ENCODE measurements around the gene RPSA.
"Not testable (repeated sequence)": the region's sequence is repeated elsewhere in the genome, so short reads cannot be mapped to it uniquely, and the experiment has no call there.

Gene RPSA

DNA sequence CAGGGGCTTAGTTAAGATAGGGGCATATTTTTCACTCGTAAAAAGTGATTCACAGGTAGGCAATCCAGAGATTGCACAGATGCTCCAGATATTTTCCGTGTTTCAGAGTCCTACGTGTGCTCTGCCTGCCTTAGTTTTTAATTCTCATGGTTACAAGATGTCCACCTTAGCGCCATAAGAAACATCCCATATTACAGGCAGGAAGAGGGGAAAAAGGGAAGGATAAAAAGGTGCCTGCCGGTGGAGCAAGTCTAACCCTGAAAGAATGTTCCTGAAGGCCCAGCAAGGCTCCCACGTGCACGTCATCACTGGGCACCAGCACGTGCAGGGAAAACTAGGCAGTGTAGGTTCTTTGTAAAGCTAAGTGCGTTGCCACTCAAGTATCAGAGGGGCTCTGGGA is 50.8 kb downstream of the RPSA start:
- H3K9me3 ChIP-seq (ENCODE audit: control insufficient read depth in 2 of 2, low read length in 2 of 2), result no peaks in the 10 kb centered on the region
- no peak overlapping the region for H3K4me3 ChIP-seq (ENCODE audit: low read length in 2 of 2)
- H3K4me1 ChIP-seq (ENCODE audit: control insufficient read depth, insufficient read depth, low read length), result no peaks in the 10 kb centered on the region
- no peak overlapping the region for H3K9ac ChIP-seq (ENCODE audit: low read length in 2 of 2)
- no peaks in the 10 kb centered on the region for H3K27me3 ChIP-seq (ENCODE audit: control insufficient read depth in 1 of 2, insufficient read depth in 2 of 2, low read length in 2 of 2)
- no peaks in the 10 kb centered on the region for H3K36me3 ChIP-seq (ENCODE audit: control insufficient read depth in 2 of 2, insufficient read depth in 2 of 2, low read length in 2 of 2)
- no peak overlapping the region for H3K27ac ChIP-seq (ENCODE audit: low read length)

DNA sequence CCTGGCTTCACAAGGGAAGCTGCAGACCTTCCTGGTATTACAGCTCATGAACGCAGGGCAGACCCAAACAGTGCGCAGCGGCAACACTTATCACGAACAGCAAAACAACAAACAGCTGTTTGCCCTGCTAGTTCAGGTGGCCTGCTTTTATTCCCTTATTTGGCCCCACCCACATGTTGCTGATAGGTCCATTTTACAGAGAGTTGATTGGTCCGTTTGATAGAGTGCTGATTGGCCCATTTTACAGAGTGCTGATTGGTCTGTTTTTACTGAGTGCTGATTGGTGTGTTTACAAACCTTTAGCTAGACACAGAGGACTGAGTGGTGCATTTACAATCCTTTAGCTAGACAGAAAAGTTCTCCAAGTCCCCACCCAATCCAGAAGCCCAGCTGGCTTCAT is 52.1 kb downstream of the RPSA start:
- not testable (repeated sequence) for H3K27ac ChIP-seq (ENCODE audit: low read length); H3K9ac ChIP-seq (ENCODE audit: low read length in 2 of 2); H3K27me3 ChIP-seq (ENCODE audit: control insufficient read depth in 1 of 2, insufficient read depth in 2 of 2, low read length in 2 of 2); H3K36me3 ChIP-seq (ENCODE audit: control insufficient read depth in 2 of 2, insufficient read depth in 2 of 2, low read length in 2 of 2); H3K9me3 ChIP-seq (ENCODE audit: control insufficient read depth in 2 of 2, low read length in 2 of 2); H3K4me1 ChIP-seq (ENCODE audit: control insufficient read depth, insufficient read depth, low read length); H3K4me3 ChIP-seq (ENCODE audit: low read length in 2 of 2)

DNA sequence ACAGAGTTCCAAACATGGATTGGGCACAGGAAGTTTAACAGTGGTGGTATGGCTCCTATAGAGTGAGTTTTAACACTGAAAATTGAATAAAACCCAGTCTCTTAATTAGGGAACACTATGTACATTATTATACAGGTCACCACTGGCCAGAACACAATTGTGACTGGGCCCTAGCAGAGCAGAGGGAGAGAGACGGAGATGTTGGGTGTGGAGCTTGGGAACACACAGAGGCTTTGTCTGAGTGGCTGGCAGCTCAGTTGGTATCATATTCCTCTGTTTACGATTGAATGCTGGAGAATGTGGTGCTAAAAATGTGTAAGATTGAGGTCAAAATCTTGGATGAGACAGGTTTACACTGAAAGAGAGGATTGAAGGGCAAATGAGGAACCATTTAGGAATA is 54.2 kb downstream of the RPSA start:
- Histone ChIP-seq H3K36me3 (ENCODE audit: control insufficient read depth in 2 of 2, insufficient read depth in 2 of 2, low read length in 2 of 2) (no peaks in the 10 kb centered on the region), H3K27ac (ENCODE audit: low read length) (no peak overlapping the region), H3K27me3 (ENCODE audit: control insufficient read depth in 1 of 2, insufficient read depth in 2 of 2, low read length in 2 of 2) (no peaks in the 10 kb centered on the region), H3K4me3 (ENCODE audit: low read length in 2 of 2) (no peak overlapping the region), H3K4me1 (ENCODE audit: control insufficient read depth, insufficient read depth, low read length) (no peaks in the 10 kb centered on the region), H3K9me3 (ENCODE audit: control insufficient read depth in 2 of 2, low read length in 2 of 2) (no peaks in the 10 kb centered on the region), H3K9ac (ENCODE audit: low read length in 2 of 2) (no peak overlapping the region)
